Measurements from ENCODE around the gene CENPA. TPM values are rescaled to one million over a fixed set of nuclear protein-coding genes. Genes with fewer than 3 reads are reported as not detected.

The CENPA gene
- total RNA-seq = 1.5 and 2.7 TPM in 2 replicates

DNA sequence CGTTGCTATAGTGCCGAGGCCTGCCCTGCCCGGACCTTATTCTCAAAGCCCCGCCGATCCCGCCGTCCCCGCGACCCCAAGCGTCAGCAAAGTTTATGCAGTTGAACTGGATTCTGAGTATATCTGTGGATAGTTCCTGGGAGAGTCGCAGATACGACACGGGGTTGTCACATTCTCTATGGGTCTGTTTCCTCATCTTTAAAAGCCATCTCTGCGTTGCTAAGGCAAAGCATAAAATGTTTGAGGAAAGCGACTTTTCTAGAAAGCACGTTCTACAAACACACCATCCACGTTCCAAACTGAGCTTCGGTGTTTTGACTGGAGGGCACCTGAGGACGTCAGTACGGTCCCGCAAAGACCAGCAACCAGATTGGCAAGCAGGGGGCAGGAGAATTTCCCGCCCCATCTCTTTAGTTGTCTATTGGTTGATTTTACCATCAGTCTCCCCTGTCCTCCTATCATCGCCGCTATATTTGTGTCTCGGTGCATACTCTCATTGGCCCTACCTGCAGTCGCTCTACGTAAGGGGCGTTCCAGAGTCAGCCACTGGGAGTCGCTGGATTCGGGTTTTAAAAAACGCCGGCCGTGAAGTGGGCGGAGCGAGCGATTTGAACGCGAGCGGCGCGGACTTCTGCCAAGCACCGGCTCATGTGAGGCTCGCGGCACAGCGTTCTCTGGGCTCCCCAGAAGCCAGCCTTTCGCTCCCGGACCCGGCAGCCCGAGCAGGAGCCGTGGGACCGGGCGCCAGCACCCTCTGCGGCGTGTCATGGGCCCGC is at the start of gene CENPA:
CENPA (plus strand) TSS at position 626 of the 776 bp plus-strand sequence; CDS start at position 767, 141 bp downstream.

DNA sequence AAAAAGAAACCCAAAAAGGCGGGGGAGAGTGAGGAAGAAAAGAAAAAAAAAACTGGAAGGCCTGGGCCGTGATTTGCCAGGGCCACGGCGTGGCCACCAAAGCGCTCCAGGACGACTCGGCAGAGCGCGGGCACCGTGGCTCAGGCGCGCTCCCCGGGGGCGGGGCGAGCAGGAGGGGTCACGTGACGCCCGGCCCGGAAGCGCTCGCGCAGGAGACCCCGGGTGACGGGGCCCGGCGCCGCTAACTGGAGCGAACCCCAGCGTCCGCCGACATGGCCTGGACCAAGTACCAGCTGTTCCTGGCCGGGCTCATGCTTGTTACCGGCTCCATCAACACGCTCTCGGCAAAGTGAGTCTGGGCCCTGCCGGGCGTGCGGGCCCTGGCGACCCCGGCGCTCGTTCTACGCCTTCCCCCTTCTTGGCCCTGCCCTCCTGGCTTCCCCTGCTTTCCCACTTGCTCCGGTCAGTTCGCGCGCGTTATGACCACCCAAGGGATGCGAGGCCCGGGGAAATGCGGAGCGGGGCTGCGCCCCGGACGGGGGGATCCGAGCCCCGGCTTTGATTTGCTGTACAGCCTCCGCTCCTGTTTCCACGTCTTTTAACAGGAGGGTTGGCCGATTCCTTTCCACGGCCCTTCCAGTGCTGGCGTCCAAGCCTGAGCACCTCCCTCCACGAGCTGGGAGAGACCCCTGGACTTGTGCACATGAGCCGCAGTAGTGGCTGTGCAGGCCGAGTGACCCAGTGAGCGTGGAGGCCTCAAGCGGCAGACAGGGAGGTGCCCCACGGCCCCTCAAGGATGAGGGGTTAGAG is 21.6 kb upstream of the CENPA start, which contains the start of gene SLC35F6:
SLC35F6 (plus strand) TSS at position 207 of the 810 bp plus-strand sequence; CDS start at position 273, 66 bp downstream.

Other genes starting within 250 kb of the CENPA start
- gene CIB4, start 144.7 kb upstream of the CENPA start, total RNA-seq = not detected in 2 replicates
- gene KCNK3, start 93.3 kb upstream of the CENPA start, total RNA-seq = 0.89 and 4.1 TPM in 2 replicates
- 30.0 and 37.6 TPM in 2 replicates for gene SLC35F6, start 21.8 kb upstream of the CENPA start, total RNA-seq
- gene DPYSL5, start 62.1 kb downstream of the CENPA start, total RNA-seq = not detected in 2 replicates
- gene MAPRE3, start 184.6 kb downstream of the CENPA start, total RNA-seq = 7.6 and 11.7 TPM in 2 replicates
- 45.8 and 49.5 TPM in 2 replicates for gene TMEM214, start 246.9 kb downstream of the CENPA start, total RNA-seq

Measured in smooth muscle cell of the pulmonary artery (primary cell).